H1 (cell line): Measurements from ENCODE around the gene FRMD5. TPM values are rescaled to one million over a fixed set of nuclear protein-coding genes. Genes with fewer than 3 reads are reported as not detected.

Source experiments
- CTCF ChIA-PET: fragments of 300-600 bp; sonication (Branson Sonifier 250); formaldehyde crosslinking; loops from one replicate; lab custom pipeline; 2021; ENCODE audit not compliant: partially characterized antibody; lab: Charles Lee
- POLR2A ChIA-PET: fragments of 300-600 bp; sonication (Branson Sonifier 250); formaldehyde crosslinking; loops from one replicate; lab custom pipeline; 2021; ENCODE audit warnings: inconsistent platforms; ENCODE audit not compliant: partially characterized antibody; lab: Charles Lee
- DNase-seq, 2 experiments: peaks; one replicate each; pipeline versions ENCODE4 v3.0.0 to v3.0.0-alpha.2; 2010 to 2022; ENCODE audit warnings: low spot score in 2 of 2, low read depth in 1 of 2, mixed read lengths in 1 of 2
- FAIRE-seq: peaks from 2 replicates; lab custom pipeline; 2011; peaks lifted over from hg19 to GRCh38; lab: Jason Lieb, UNC
- H2AFZ ChIP-seq: 2 replicates; pipeline ENCODE4 v1.8.1; 2012; ENCODE audit warnings: low read length, inconsistent platforms
- H2AK5ac ChIP-seq: 2 replicates; pipeline ENCODE4 v1.6.1; 2013; ENCODE audit warnings: low read depth, low read length
- H2BK120ac ChIP-seq: replicated peaks from 2 replicates; pipeline ENCODE3; 2013; ENCODE audit warnings: low read depth, low read length, inconsistent platforms
- H2BK12ac ChIP-seq: 2 replicates; pipeline ENCODE4 v1.6.1; 2013; ENCODE audit warnings: low read depth, low read length
- H2BK15ac ChIP-seq: 2 replicates; pipeline ENCODE4 v1.6.1; 2013; ENCODE audit warnings: low read length
- H2BK20ac ChIP-seq: 2 replicates; pipeline ENCODE4 v1.6.1; 2013; ENCODE audit warnings: low read length
- H2BK5ac ChIP-seq: 2 replicates; pipeline ENCODE4 v1.6.1; 2013; ENCODE audit warnings: low read depth, low read length
- H3K14ac ChIP-seq: 2 replicates; pipeline ENCODE4 v1.6.1; 2013; ENCODE audit warnings: inconsistent platforms; ENCODE audit not compliant: insufficient read length
- H3K18ac ChIP-seq: 2 replicates; pipeline ENCODE4 v1.6.1; 2013; ENCODE audit warnings: low read length; ENCODE audit errors: extremely low read depth
- H3K23ac ChIP-seq: 2 replicates; pipeline ENCODE4 v1.6.1; 2013; ENCODE audit warnings: inconsistent platforms; ENCODE audit not compliant: insufficient read length
- H3K23me2 ChIP-seq: 2 replicates; pipeline ENCODE4 v1.6.1; 2013; ENCODE audit warnings: low read depth, low read length
- H3K27ac ChIP-seq: 2 replicates; pipeline ENCODE4 v1.6.1; 2011; ENCODE audit warnings: low read depth, low read length, inconsistent platforms
- H3K27me3 ChIP-seq, 4 experiments: replicated peaks in 1 of 4; 1 replicate in 1 of 4; 2 replicates in 3 of 4; pipeline versions ENCODE4 v1.6.1 to v1.8.1; 2011 to 2013; ENCODE audit warnings: low read length in 3 of 4, mild to moderate bottlenecking in 3 of 4, inconsistent platforms in 2 of 4, mixed read lengths in 2 of 4, moderate library complexity in 1 of 4; ENCODE audit not compliant: control insufficient read depth in 3 of 4, insufficient read depth in 3 of 4; ENCODE audit errors: extremely low read depth in 1 of 4
- H3K36me3 ChIP-seq, 4 experiments: 2 replicates each; pipeline versions ENCODE4 v1.6.1 to v1.8.1; 2011 to 2013; ENCODE audit warnings: mild to moderate bottlenecking in 4 of 4, low read length in 3 of 4, moderate library complexity in 2 of 4, control low read depth in 1 of 4, inconsistent platforms in 1 of 4; ENCODE audit not compliant: insufficient read depth in 4 of 4, control insufficient read depth in 2 of 4
- H3K4ac ChIP-seq: replicated peaks from 2 replicates; pipeline ENCODE3; 2013; ENCODE audit warnings: low read length, low read depth, mixed read lengths, inconsistent platforms; ENCODE audit not compliant: insufficient read length
- H3K4me1 ChIP-seq, 4 experiments: replicated peaks in 1 of 4; 1 replicate in 1 of 4; 2 replicates in 3 of 4; pipeline versions ENCODE4 v1.6.1 to v1.8.1; 2011 to 2013; ENCODE audit warnings: low read length in 3 of 4, inconsistent platforms in 2 of 4, mixed read lengths in 1 of 4; ENCODE audit not compliant: insufficient read depth in 4 of 4, control insufficient read depth in 3 of 4
- H3K4me2 ChIP-seq, 2 experiments: 2 replicates each; pipeline versions ENCODE4 v1.6.1 to v1.8.1; 2011 to 2013; ENCODE audit warnings: low read depth in 2 of 2, low read length in 2 of 2, control low read depth in 1 of 2, inconsistent platforms in 1 of 2, mild to moderate bottlenecking in 1 of 2; ENCODE audit not compliant: insufficient read depth in 1 of 2
- H3K4me3 ChIP-seq, 4 experiments: fragments of 200-600, 300-600 bp in 1 of 4; sonication (generic), shearing (Covaris generic), sonication (Bioruptor Twin) in 1 of 4; 2 replicates each; pipeline versions ENCODE4 v1.5.1 to v1.8.1; 2011 to 2016; ENCODE audit warnings: low read length in 4 of 4, low read depth in 3 of 4, control low read depth in 2 of 4, inconsistent platforms in 2 of 4, mild to moderate bottlenecking in 2 of 4, mixed read lengths in 1 of 4, moderate library complexity in 1 of 4; ENCODE audit not compliant: insufficient read depth in 2 of 4; ENCODE audit errors: extremely low read depth in 1 of 4
- H3K56ac ChIP-seq: replicated peaks from 2 replicates; pipeline ENCODE3; 2013; ENCODE audit warnings: low read depth, mild to moderate bottlenecking, mixed read lengths, low read length, inconsistent platforms; ENCODE audit not compliant: insufficient read length
- H3K79me1 ChIP-seq: 2 replicates; pipeline ENCODE4 v1.6.1; 2013; ENCODE audit warnings: low read depth, low read length, control low read depth
- H3K79me2 ChIP-seq, 2 experiments: 2 replicates each; pipeline versions ENCODE4 v1.6.1 to v1.8.1; 2012 to 2013; ENCODE audit warnings: low read length in 2 of 2, mild to moderate bottlenecking in 2 of 2, inconsistent platforms in 1 of 2; ENCODE audit not compliant: insufficient read depth in 2 of 2, control insufficient read depth in 1 of 2
- H3K9ac ChIP-seq, 4 experiments: replicated peaks in 1 of 4; 1 replicate in 1 of 4; 2 replicates in 3 of 4; pipeline versions ENCODE4 v1.6.1 to v1.8.1; 2011 to 2013; ENCODE audit warnings: low read depth in 3 of 4, low read length in 3 of 4, control low read depth in 2 of 4, mild to moderate bottlenecking in 2 of 4, moderate library complexity in 2 of 4, inconsistent platforms in 1 of 4; ENCODE audit errors: extremely low read depth in 1 of 4
- H3K9me3 ChIP-seq, 2 experiments: 2 replicates each; pipeline versions ENCODE4 v1.6.1 to v1.8.1; 2012 to 2013; ENCODE audit warnings: mild to moderate bottlenecking in 2 of 2, moderate library complexity in 2 of 2, control low read depth in 1 of 2, inconsistent platforms in 1 of 2, low read depth in 1 of 2, low read length in 1 of 2, mixed read lengths in 1 of 2; ENCODE audit not compliant: insufficient read depth in 2 of 2
- H4K20me1 ChIP-seq, 2 experiments: replicated peaks in 1 of 2; 2 replicates each; pipeline versions ENCODE3 to v1.8.1; 2011 to 2013; ENCODE audit warnings: inconsistent platforms in 2 of 2, low read length in 2 of 2, mild to moderate bottlenecking in 1 of 2; ENCODE audit not compliant: insufficient read depth in 2 of 2, control insufficient read depth in 1 of 2
- H4K5ac ChIP-seq: 2 replicates; pipeline ENCODE4 v1.6.1; 2013; ENCODE audit warnings: low read length, low read depth, mixed read lengths, inconsistent platforms; ENCODE audit not compliant: insufficient read length
- H4K8ac ChIP-seq: 2 replicates; pipeline ENCODE4 v1.8.0; 2013; ENCODE audit warnings: mild to moderate bottlenecking, moderate library complexity, low read length, inconsistent platforms; ENCODE audit not compliant: insufficient read depth; ENCODE audit errors: extremely low read depth
- H4K91ac ChIP-seq: replicated peaks from 2 replicates; pipeline ENCODE3; 2013; ENCODE audit warnings: low read length, mixed read lengths, inconsistent platforms; ENCODE audit not compliant: insufficient read length
- BRCA1 ChIP-seq: IDR thresholded peaks from 2 replicates; pipeline ENCODE4 v1.6.1; 2012; ENCODE audit warnings: low read depth, low read length, improper control_type of control experiment
- CEBPB ChIP-seq: IDR thresholded peaks from 2 replicates; pipeline ENCODE4 v1.6.1; 2012; ENCODE audit warnings: low read depth, low read length
- CREB1 ChIP-seq: IDR thresholded peaks from 2 replicates; pipeline ENCODE4 v1.6.1; 2012; ENCODE audit warnings: inconsistent platforms
- E2F6 ChIP-seq: IDR thresholded peaks from 2 replicates; pipeline ENCODE4 v1.6.1; 2012; ENCODE audit warnings: inconsistent platforms
- EGR1 ChIP-seq: IDR thresholded peaks from 2 replicates; pipeline ENCODE4 v1.6.1; 2011; ENCODE audit warnings: low read depth, low read length, borderline replicate concordance
- EP300 ChIP-seq, 2 experiments: IDR thresholded peaks; 1 replicate in 1 of 2; 2 replicates in 1 of 2; pipeline ENCODE4 v1.6.1; 2011 to 2012; ENCODE audit warnings: low read depth in 2 of 2, low read length in 2 of 2, mild to moderate bottlenecking in 2 of 2, borderline replicate concordance in 1 of 2, inconsistent platforms in 1 of 2, moderate library complexity in 1 of 2
- POLR2AphosphoS5 ChIP-seq: IDR thresholded peaks from 2 replicates; pipeline ENCODE4 v1.6.1; 2011; ENCODE audit warnings: low read depth, low read length
- RBBP5 ChIP-seq: IDR thresholded peaks from 2 replicates; pipeline ENCODE4 v1.7.1; 2012; ENCODE audit warnings: low read depth, mild to moderate bottlenecking, inconsistent platforms, low read length, moderate library complexity, borderline replicate concordance
- SAP30 ChIP-seq: fragments of 300-600 bp; sonication (generic); IDR thresholded peaks from 2 replicates; pipeline ENCODE4 v1.7.1; 2012; ENCODE audit warnings: low read length, moderate library complexity, mild to moderate bottlenecking, inconsistent platforms; ENCODE audit not compliant: insufficient read depth, insufficient replicate concordance
- SIN3A ChIP-seq, 2 experiments: IDR thresholded peaks in 1 of 2; conservative IDR thresholded peaks in 1 of 2; 2 replicates each; pipeline ENCODE4 v1.6.1; 2011 to 2012; ENCODE audit warnings: low read length in 2 of 2, improper control_type of control experiment in 1 of 2, low read depth in 1 of 2, mild to moderate bottlenecking in 1 of 2
- SP4 ChIP-seq: IDR thresholded peaks from 2 replicates; pipeline ENCODE4 v1.6.1; 2012; ENCODE audit warnings: low read length, inconsistent platforms
- SUZ12 ChIP-seq: fragments of 200-600 bp; sonication (generic); IDR thresholded peaks from 2 replicates; pipeline ENCODE4 v1.6.1; 2012; ENCODE audit warnings: mild to moderate bottlenecking, inconsistent platforms, low read length, moderate library complexity, mixed read lengths
- TAF1 ChIP-seq: IDR thresholded peaks from 2 replicates; pipeline ENCODE4 v1.6.1; 2011; ENCODE audit warnings: mild to moderate bottlenecking, low read depth, low read length
- TBP ChIP-seq: IDR thresholded peaks from 2 replicates; pipeline ENCODE4 v1.6.1; 2011; ENCODE audit warnings: low read depth, low read length, improper control_type of control experiment
- ZNF274 ChIP-seq: IDR thresholded peaks from 2 replicates; pipeline ENCODE4 v1.7.0; 2012; ENCODE audit warnings: low read length, borderline replicate concordance; ENCODE audit errors: extremely low read depth
- whole genome bisulfite sequencing, 2 experiments: shearing (Covaris generic) in 1 of 2; methylation state at CpG; one replicate each; pipeline versions ENCODE4 v1.1.6 to v1.1.7; 2013 to 2015; ENCODE audit warnings: low lambda C conversion rate in 2 of 2, mixed read lengths in 2 of 2, inconsistent platforms in 1 of 2, low coverage in 1 of 2, missing lambda C conversion rate in 1 of 2; ENCODE audit not compliant: insufficient replicate concordance in 2 of 2, insufficient coverage in 1 of 2, insufficient read length in 1 of 2; ENCODE audit errors: extremely low coverage in 1 of 2, missing lambda C conversion rate in 1 of 2; 5-methylcytosine and 5-hydroxymethylcytosine counted together
- polyA plus RNA-seq, 7 experiments: library from polyadenylated mRNA; depleted of rRNA in 3 of 7; stranded (reverse) in 5 of 7; unstranded in 2 of 7; fragments of >200 nt in 5 of 7; fragments of 200-250 nt in 2 of 7; gene quantifications; 1 replicate in 5 of 7; 2 replicates in 1 of 7; 4 replicates in 1 of 7; pipeline versions ENCODE4 v1.2.1 to v1.2.3, GENCODE V29; 2011 to 2013; ENCODE audit warnings: missing spikeins in 2 of 7, mixed read lengths in 2 of 7
- total RNA-seq: library from RNA; stranded (reverse); fragmentation: NEBNext Ultra II Directional; extraction: Animal tissue kit (Norgen Biotek cat#: 25700); gene quantifications from 2 replicates; pipeline ENCODE4 v1.2.1, GENCODE V29; 2021

The FRMD5 gene
- total and polyA plus RNA-seq, 2 of the 8 experiments (the other 6 are each of a cell fraction or from before 2014, with no cell fraction given): 10.1 to 12.6 TPM

GRCh38 chr15:44018151-44018550 is 176.9 kb downstream of the FRMD5 start:
- no peak overlapping the region for H4K5ac ChIP-seq
- H3K36me3 ChIP-seq: no peaks in the 10 kb centered on the region
- H3K4me1 ChIP-seq: no peaks in the 10 kb centered on the region
- no peak overlapping the region for H3K56ac ChIP-seq
- no peak overlapping the region for H3K4me3 ChIP-seq
- H2BK20ac ChIP-seq: no peak overlapping the region
- H3K79me2 ChIP-seq: no peaks in the 10 kb centered on the region; a peak in 1 of 4 replicates
- no peak overlapping the region for H2AK5ac ChIP-seq
- H3K27me3 ChIP-seq: no peaks in the 10 kb centered on the region
- H2BK5ac ChIP-seq: no peak overlapping the region
- no peak overlapping the region for H2BK12ac ChIP-seq
- no peak overlapping the region for H3K14ac ChIP-seq
- no peak overlapping the region for H4K91ac ChIP-seq
- TF ChIP-seq TAF1 (no peak), SAP30 (no peak), POLR2AphosphoS5 (no peak), RBBP5 (no peak), SIN3A (conservative IDR thresholded peaks at IDR 0.05 in 1 of 2, IDR thresholded peaks at IDR 0.05 in 1 of 2; ENCODE audit: low read depth in 1 of 2, low read length in 2 of 2) (no peak), SUZ12 (no peak), SP4 (no peak), EP300 (IDR thresholded peaks at IDR 0.05; ENCODE audit: borderline replicate concordance in 1 of 2, low read depth in 2 of 2, low read length in 2 of 2) (no peak), ZNF274 (no peak), EGR1 (no peak), E2F6 (no peak), CREB1 (no peak), BRCA1 (no peak), CEBPB (no peak), TBP (no peak)
- TF ChIP-seq, all 59 proteins: peak for 0
- Histone ChIP-seq H3K4ac (no peak overlapping the region), H2BK15ac (no peak overlapping the region), H3K23ac (no peak overlapping the region), H3K9ac (no peak overlapping the region), H4K8ac (no peak overlapping the region), H3K9me3 (no peaks in the 10 kb centered on the region), H3K23me2 (no peaks in the 10 kb centered on the region), H3K27ac (no peak overlapping the region), H3K79me1 (no peaks in the 10 kb centered on the region), H2AFZ (no peak overlapping the region), H4K20me1 (no peaks in the 10 kb centered on the region), H3K4me2 (no peak overlapping the region), H2BK120ac (no peak overlapping the region), H3K18ac (no peak overlapping the region)
- ChIA-PET CTCF (no interaction called here), POLR2A (no interaction called here)
- DNase-seq: no peak
- WGBS, 2 experiments: 90% methylated on average over 2 of the region's 2 CpGs; no CpG with 5 or more reads in 1 of the 2 experiments
- no peak for FAIRE-seq
